ENCODE measurements around the gene COL5A1.

COL5A1 gene

GRCh38 chr9:134863306-134863902, 221.8 kb downstream of the COL5A1 start:
- Histone ChIP-seq H3K27me3 (ENCODE audit: insufficient read depth, poor library complexity, severe bottlenecking) (no peaks in the 10 kb centered on the region), H3K4me3 (replicated peaks; ENCODE audit: insufficient read depth, low read length) (no peak overlapping the region), H3K27ac (replicated peaks) (no peak overlapping the region)
- TF ChIP-seq SPI1 (IDR thresholded peaks at IDR 0.05; ENCODE audit: borderline replicate concordance, low read depth) (no peak), GABPA (IDR thresholded peaks at IDR 0.05; ENCODE audit: low read depth) (no peak), POLR2AphosphoS5 (IDR thresholded peaks at IDR 0.05; ENCODE audit: low read depth) (no peak), REST (IDR thresholded peaks at IDR 0.05; ENCODE audit: insufficient replicate concordance, low read depth) (no peak)
- no peak for DNase-seq (ENCODE audit: low read depth in 1 of 2, low spot score in 1 of 2)

GRCh38 chr9:134863941-134864820, 222.6 kb downstream of the COL5A1 start:
- no peak for DNase-seq (ENCODE audit: low read depth in 1 of 2, low spot score in 1 of 2)
- Histone ChIP-seq H3K27me3 (ENCODE audit: insufficient read depth, poor library complexity, severe bottlenecking) (no peaks in the 10 kb centered on the region), H3K4me3 (replicated peaks; ENCODE audit: insufficient read depth, low read length) (no peak overlapping the region), H3K27ac (replicated peaks) (no peak overlapping the region)
- TF ChIP-seq REST (IDR thresholded peaks at IDR 0.05; ENCODE audit: insufficient replicate concordance, low read depth), result no peak

GRCh38 chr9:134864821-134865190, 223.2 kb downstream of the COL5A1 start:
- no peak overlapping the region for H3K4me3 ChIP-seq (replicated peaks; ENCODE audit: insufficient read depth, low read length)
- no peaks in the 10 kb centered on the region for H3K27me3 ChIP-seq (ENCODE audit: insufficient read depth, poor library complexity, severe bottlenecking)
- TF ChIP-seq POLR2AphosphoS5 (IDR thresholded peaks at IDR 0.05; ENCODE audit: low read depth) (no peak), SPI1 (IDR thresholded peaks at IDR 0.05; ENCODE audit: borderline replicate concordance, low read depth) (no peak), REST (IDR thresholded peaks at IDR 0.05; ENCODE audit: insufficient replicate concordance, low read depth) (no peak), CTCF (IDR thresholded peaks at IDR 0.05; ENCODE audit: insufficient read depth, low read length) (no peak), GABPA (IDR thresholded peaks at IDR 0.05; ENCODE audit: low read depth) (no peak)
- H3K27ac ChIP-seq (replicated peaks), result no peak overlapping the region
- no peak for DNase-seq (ENCODE audit: low read depth in 1 of 2, low spot score in 1 of 2)

Measured in HL-60 (cell line).